Calu3 (cell line): ENCODE measurements around the gene TCTN1. TPM values are rescaled to one million over a fixed set of nuclear protein-coding genes. Genes with fewer than 3 reads are reported as not detected.
A peak's percentile ranks its signal among the peaks of the same experiment; 100 is the strongest.

Experiments used
- BruUV-seq: library from RNA; stranded (reverse); fragments of 400-500 nt; replicated peaks from 2 replicates; lab custom pipeline; 2021; lab: Mats Ljungman, UMichigan
- CTCF ChIA-PET: fragments of 300-600 bp; sonication (Branson Sonifier 250); formaldehyde crosslinking; loops from one replicate; lab custom pipeline; 2022; ENCODE audit warnings: antibody characterized with exemption; lab: Charles Lee
- DNase-seq: peaks from one replicate; pipeline ENCODE4 v3.0.0; 2022
- H3K27ac Mint-ChIP-seq: one replicate; pipeline ENCODE4 v1.8.0; 2022; ENCODE audit warnings: mixed read lengths; ENCODE audit not compliant: unreplicated experiment
- H3K27me3 Mint-ChIP-seq: one replicate; pipeline ENCODE4 v1.8.0; 2022; ENCODE audit warnings: mixed read lengths; ENCODE audit not compliant: unreplicated experiment
- H3K36me3 Mint-ChIP-seq: one replicate; pipeline ENCODE4 v1.8.0; 2022; ENCODE audit warnings: mild to moderate bottlenecking, moderate library complexity, mixed read lengths; ENCODE audit not compliant: insufficient read depth, unreplicated experiment
- H3K4me1 Mint-ChIP-seq: one replicate; pipeline ENCODE4 v1.8.0; 2022; ENCODE audit warnings: mild to moderate bottlenecking, low read depth, mixed read lengths; ENCODE audit not compliant: unreplicated experiment
- H3K4me3 Mint-ChIP-seq: one replicate; pipeline ENCODE4 v1.8.0; 2022; ENCODE audit warnings: mild to moderate bottlenecking, low read depth, moderate library complexity, mixed read lengths; ENCODE audit not compliant: unreplicated experiment
- H3K9me3 Mint-ChIP-seq: one replicate; pipeline ENCODE4 v1.8.0; 2022; ENCODE audit warnings: low read depth, mixed read lengths; ENCODE audit not compliant: unreplicated experiment
- CTCF ChIP-seq: fragments of 200-600 bp; IDR thresholded peaks from one replicate; pipeline ENCODE4 v1.8.0; 2022; ENCODE audit warnings: antibody characterized with exemption; ENCODE audit not compliant: unreplicated experiment
- intact Hi-C: fragments of 100-400 bp; cut with micrococcal nuclease; formaldehyde crosslinking; loops from one replicate; pipeline ENCODE4 v1.10.0; 2022; ENCODE audit not compliant: unreplicated experiment
- total RNA-seq: library from RNA; stranded (reverse); gene quantifications from 2 replicates; pipeline ENCODE4 v1.2.3, GENCODE V29; 2022

TCTN1 gene
- total RNA-seq, 1 experiment from 2014 or later, result 41.8 TPM

GRCh38 chr12:110579535-110580253, 34.2 kb upstream of the TCTN1 start:
- no TSS peak for BruUV-seq
- CTCF ChIA-PET, result interaction anchor here (0.6 to 1.0 kb wide), 3 partner anchors 14 to 131 kb away, joined by 3 to 5 read pairs (median 4); no protein-coding TSS in a partner anchor
- intact Hi-C loops, result no loop called here
- TF ChIP-seq CTCF, result no peak
- no peaks in the 10 kb centered on the region for H3K9me3 Mint-ChIP-seq
- H3K36me3 Mint-ChIP-seq, result peaks cover 65% of the 10 kb centered on the region
- no peak for DNase-seq
- H3K27ac Mint-ChIP-seq, result peak overlapping the region; percentile 94
- H3K4me1 Mint-ChIP-seq, result peaks cover 59% of the 10 kb centered on the region
- H3K27me3 Mint-ChIP-seq, result no peaks in the 10 kb centered on the region
- peak overlapping the region; percentile 50 for H3K4me3 Mint-ChIP-seq

- no peaks in the 10 kb centered on the region for H3K27me3 Mint-ChIP-seq
- H3K4me1 Mint-ChIP-seq, result peaks cover 55% of the 10 kb centered on the region
- no peak for DNase-seq
- CTCF ChIA-PET, result interaction anchor here (0.6 to 1.3 kb wide), 2 partner anchors 19 to 136 kb away, joined by 5 to 10 read pairs; no protein-coding TSS in a partner anchor
- H3K9me3 Mint-ChIP-seq, result no peaks in the 10 kb centered on the region
- H3K36me3 Mint-ChIP-seq, result peaks cover 59% of the 10 kb centered on the region
- TF ChIP-seq CTCF, result no peak
- no TSS peak for BruUV-seq
- intact Hi-C loops, result no loop called here
- H3K4me3 Mint-ChIP-seq, result peak overlapping the region; percentile 98
- H3K27ac Mint-ChIP-seq, result peak overlapping the region; percentile 67
These were observed 32.0 kb upstream of the TCTN1 start for GRCh38 chr12:110581931-110582275.

GRCh38 chr12:110582276-110583136, 31.4 kb upstream of the TCTN1 start:
- BruUV-seq, result no TSS peak
- Mint-ChIP-seq H3K4me3 (peak overlapping the region; percentile 98), H3K9me3 (no peaks in the 10 kb centered on the region), H3K27ac (peak overlapping the region; percentile 67), H3K4me1 (peaks cover 52% of the 10 kb centered on the region), H3K27me3 (no peaks in the 10 kb centered on the region), H3K36me3 (peaks cover 58% of the 10 kb centered on the region)
- intact Hi-C loops, result no loop called here
- DNase-seq, result peak; percentile 57
- no peak for TF ChIP-seq CTCF
- CTCF ChIA-PET, result interaction anchor here (1.3 kb wide), 1 partner anchor 18 kb away, joined by 5 read pairs; no protein-coding TSS in a partner anchor

GRCh38 chr12:110583137-110584059, 30.5 kb upstream of the TCTN1 start, which contains the start of gene PPTC7:
TSS of gene PPTC7 (minus strand) at chr12:110583318. CDS start at chr12:110583031, 287 bp downstream.
- BruUV-seq, result TSS peak; percentile 47
- intact Hi-C loops, result no loop called here
- Mint-ChIP-seq H3K9me3 (no peaks in the 10 kb centered on the region), H3K27ac (peak within 1 kb of the TSS; percentile 67), H3K27me3 (no peaks in the 10 kb centered on the region), H3K4me1 (peaks cover 43% of the 10 kb centered on the region), H3K36me3 (peaks cover 49% of the 10 kb centered on the region), H3K4me3 (peak within 1 kb of the TSS; percentile 98)
- CTCF ChIA-PET, result no interaction called here
- peak; percentile 97 for DNase-seq
- TF ChIP-seq CTCF, result no peak
